ENCODE measurements around the gene NCEH1.

NCEH1 gene

GRCh38 chr3:172680684-172681083 is 30.2 kb downstream of the NCEH1 start:
- TF ChIP-seq GLIS3 (CRISPR knock-in tag; IDR thresholded peaks at IDR 0.05) (no peak), CSDC2 (CRISPR knock-in tag; IDR thresholded peaks at IDR 0.05) (no peak), ZC3H10 (CRISPR knock-in tag; IDR thresholded peaks at IDR 0.05) (no peak), TCF4 (CRISPR knock-in tag; IDR thresholded peaks at IDR 0.05; ENCODE audit: borderline replicate concordance) (no peak), ZFP30 (CRISPR knock-in tag; IDR thresholded peaks at IDR 0.05) (no peak), BACH2 (CRISPR knock-in tag; IDR thresholded peaks at IDR 0.05; ENCODE audit: borderline replicate concordance) (no peak), ARNTL (CRISPR knock-in tag; IDR thresholded peaks at IDR 0.05; ENCODE audit: borderline replicate concordance, low read depth) (no peak)
- TF ChIP-seq, protein P1, sequence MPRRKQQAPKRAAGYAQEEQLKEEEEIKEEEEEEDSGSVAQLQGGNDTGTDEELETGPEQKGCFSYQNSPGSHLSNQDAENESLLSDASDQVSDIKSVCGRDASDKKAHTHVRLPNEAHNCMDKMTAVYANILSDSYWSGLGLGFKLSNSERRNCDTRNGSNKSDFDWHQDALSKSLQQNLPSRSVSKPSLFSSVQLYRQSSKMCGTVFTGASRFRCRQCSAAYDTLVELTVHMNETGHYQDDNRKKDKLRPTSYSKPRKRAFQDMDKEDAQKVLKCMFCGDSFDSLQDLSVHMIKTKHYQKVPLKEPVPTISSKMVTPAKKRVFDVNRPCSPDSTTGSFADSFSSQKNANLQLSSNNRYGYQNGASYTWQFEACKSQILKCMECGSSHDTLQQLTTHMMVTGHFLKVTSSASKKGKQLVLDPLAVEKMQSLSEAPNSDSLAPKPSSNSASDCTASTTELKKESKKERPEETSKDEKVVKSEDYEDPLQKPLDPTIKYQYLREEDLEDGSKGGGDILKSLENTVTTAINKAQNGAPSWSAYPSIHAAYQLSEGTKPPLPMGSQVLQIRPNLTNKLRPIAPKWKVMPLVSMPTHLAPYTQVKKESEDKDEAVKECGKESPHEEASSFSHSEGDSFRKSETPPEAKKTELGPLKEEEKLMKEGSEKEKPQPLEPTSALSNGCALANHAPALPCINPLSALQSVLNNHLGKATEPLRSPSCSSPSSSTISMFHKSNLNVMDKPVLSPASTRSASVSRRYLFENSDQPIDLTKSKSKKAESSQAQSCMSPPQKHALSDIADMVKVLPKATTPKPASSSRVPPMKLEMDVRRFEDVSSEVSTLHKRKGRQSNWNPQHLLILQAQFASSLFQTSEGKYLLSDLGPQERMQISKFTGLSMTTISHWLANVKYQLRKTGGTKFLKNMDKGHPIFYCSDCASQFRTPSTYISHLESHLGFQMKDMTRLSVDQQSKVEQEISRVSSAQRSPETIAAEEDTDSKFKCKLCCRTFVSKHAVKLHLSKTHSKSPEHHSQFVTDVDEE (CRISPR knock-in tag; IDR thresholded peaks at IDR 0.05) = no peak
- ATAC-seq = no peak

- no peak for TF ChIP-seq PPARA (CRISPR knock-in tag; IDR thresholded peaks at IDR 0.05; ENCODE audit: borderline replicate concordance)
- TF ChIP-seq ESRRG (CRISPR knock-in tag; IDR thresholded peaks at IDR 0.05) = no peak
- TF ChIP-seq, protein P2, sequence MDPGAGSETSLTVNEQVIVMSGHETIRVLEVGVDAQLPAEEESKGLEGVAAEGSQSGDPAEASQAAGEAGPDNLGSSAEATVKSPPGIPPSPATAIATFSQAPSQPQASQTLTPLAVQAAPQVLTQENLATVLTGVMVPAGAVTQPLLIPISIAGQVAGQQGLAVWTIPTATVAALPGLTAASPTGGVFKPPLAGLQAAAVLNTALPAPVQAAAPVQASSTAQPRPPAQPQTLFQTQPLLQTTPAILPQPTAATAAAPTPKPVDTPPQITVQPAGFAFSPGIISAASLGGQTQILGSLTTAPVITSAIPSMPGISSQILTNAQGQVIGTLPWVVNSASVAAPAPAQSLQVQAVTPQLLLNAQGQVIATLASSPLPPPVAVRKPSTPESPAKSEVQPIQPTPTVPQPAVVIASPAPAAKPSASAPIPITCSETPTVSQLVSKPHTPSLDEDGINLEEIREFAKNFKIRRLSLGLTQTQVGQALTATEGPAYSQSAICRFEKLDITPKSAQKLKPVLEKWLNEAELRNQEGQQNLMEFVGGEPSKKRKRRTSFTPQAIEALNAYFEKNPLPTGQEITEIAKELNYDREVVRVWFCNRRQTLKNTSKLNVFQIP (CRISPR knock-in tag; IDR thresholded peaks at IDR 0.05; ENCODE audit: borderline replicate concordance, low read depth) = no peak
- TF ChIP-seq ZNF70 (CRISPR knock-in tag; IDR thresholded peaks at IDR 0.05) = no peak
- TF ChIP-seq TOX (CRISPR knock-in tag; IDR thresholded peaks at IDR 0.05; ENCODE audit: borderline replicate concordance) = no peak
- no peak for TF ChIP-seq ZFP3 (CRISPR knock-in tag; IDR thresholded peaks at IDR 0.05)
- TF ChIP-seq ZNF8 (CRISPR knock-in tag; IDR thresholded peaks at IDR 0.05) = no peak
- no peak for ATAC-seq
Measured at GRCh38 chr3:172679599-172679998, 31.3 kb downstream of the NCEH1 start.

DNA sequence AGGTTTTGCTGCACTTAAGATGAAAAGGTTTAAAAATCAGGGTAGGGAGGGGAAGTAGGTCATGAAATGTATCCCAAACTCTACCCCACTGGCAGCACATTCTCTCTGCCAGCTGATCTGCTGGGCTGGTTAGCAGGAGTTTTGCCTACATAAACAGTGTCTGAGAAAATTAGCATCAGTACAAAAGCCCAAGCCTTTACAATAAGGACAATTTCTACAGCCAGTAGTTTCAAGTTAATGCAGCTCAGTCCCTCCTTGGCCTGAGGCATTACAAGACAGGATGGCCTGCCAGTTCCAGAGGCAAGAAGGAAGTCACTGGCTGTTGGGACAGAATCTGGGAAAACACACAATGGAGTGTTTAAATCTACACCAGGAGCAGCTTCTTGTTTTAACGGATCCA is 32.8 kb downstream of the NCEH1 start:
- no peak for ATAC-seq
- TF ChIP-seq CREB5 (CRISPR knock-in tag; IDR thresholded peaks at IDR 0.05; ENCODE audit: low read depth) (no peak), ISL1 (CRISPR knock-in tag; IDR thresholded peaks at IDR 0.05) (no peak), TOX (CRISPR knock-in tag; IDR thresholded peaks at IDR 0.05; ENCODE audit: borderline replicate concordance) (no peak), ZNF70 (CRISPR knock-in tag; IDR thresholded peaks at IDR 0.05) (no peak), ZFP30 (CRISPR knock-in tag; IDR thresholded peaks at IDR 0.05) (no peak), ZC3H10 (CRISPR knock-in tag; IDR thresholded peaks at IDR 0.05) (no peak), CSDC2 (CRISPR knock-in tag; IDR thresholded peaks at IDR 0.05) (no peak), GLIS3 (CRISPR knock-in tag; IDR thresholded peaks at IDR 0.05) (no peak), ZFP3 (CRISPR knock-in tag; IDR thresholded peaks at IDR 0.05) (no peak), TCF4 (CRISPR knock-in tag; IDR thresholded peaks at IDR 0.05; ENCODE audit: borderline replicate concordance) (no peak), ESRRG (CRISPR knock-in tag; IDR thresholded peaks at IDR 0.05) (no peak)
- TF ChIP-seq, protein P3, sequence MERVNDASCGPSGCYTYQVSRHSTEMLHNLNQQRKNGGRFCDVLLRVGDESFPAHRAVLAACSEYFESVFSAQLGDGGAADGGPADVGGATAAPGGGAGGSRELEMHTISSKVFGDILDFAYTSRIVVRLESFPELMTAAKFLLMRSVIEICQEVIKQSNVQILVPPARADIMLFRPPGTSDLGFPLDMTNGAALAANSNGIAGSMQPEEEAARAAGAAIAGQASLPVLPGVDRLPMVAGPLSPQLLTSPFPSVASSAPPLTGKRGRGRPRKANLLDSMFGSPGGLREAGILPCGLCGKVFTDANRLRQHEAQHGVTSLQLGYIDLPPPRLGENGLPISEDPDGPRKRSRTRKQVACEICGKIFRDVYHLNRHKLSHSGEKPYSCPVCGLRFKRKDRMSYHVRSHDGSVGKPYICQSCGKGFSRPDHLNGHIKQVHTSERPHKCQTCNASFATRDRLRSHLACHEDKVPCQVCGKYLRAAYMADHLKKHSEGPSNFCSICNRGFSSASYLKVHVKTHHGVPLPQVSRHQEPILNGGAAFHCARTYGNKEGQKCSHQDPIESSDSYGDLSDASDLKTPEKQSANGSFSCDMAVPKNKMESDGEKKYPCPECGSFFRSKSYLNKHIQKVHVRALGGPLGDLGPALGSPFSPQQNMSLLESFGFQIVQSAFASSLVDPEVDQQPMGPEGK (CRISPR knock-in tag; IDR thresholded peaks at IDR 0.05; ENCODE audit: borderline replicate concordance) = no peak

DNA sequence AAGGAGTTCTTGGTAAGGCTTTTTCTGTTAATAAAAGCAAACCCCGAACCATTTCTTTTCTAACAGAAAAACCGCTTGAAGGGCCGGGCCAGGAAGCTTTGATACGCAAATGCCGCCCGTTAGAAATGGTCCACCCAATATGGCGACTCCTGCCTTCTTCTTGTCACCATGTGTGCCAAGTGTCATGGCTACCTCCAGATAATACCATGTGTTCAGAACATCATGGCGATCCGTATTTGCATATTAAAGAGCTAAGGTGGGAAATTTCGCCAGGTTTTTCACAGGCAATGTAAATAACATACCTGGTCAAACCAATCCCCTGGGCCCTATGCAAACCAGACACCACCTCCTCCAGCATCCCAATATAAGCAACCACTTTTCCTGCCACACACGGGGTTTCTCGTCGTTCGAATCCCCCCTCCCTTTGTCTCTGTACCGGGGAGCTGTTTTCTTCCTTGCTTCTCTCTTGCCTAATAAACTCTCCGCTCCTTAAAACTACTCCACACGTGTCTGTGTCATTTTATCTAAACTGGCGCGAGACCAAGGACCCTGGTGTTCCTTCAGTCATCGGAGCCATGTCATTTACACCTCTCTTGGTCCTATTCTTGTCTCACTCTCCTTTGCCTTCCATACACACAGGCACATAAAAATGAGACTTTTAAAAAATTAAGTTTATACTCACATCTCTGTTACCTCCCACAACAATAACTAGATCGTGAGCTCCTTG is 34.5 kb downstream of the NCEH1 start:
- no peak for ATAC-seq
- TF ChIP-seq PPARA (CRISPR knock-in tag; IDR thresholded peaks at IDR 0.05; ENCODE audit: borderline replicate concordance) (no peak), TCF4 (CRISPR knock-in tag; IDR thresholded peaks at IDR 0.05; ENCODE audit: borderline replicate concordance) (no peak), CSDC2 (CRISPR knock-in tag; IDR thresholded peaks at IDR 0.05) (no peak), ZC3H10 (CRISPR knock-in tag; IDR thresholded peaks at IDR 0.05) (no peak), ZFP30 (CRISPR knock-in tag; IDR thresholded peaks at IDR 0.05) (no peak), ZNF8 (CRISPR knock-in tag; IDR thresholded peaks at IDR 0.05) (no peak), ESRRG (CRISPR knock-in tag; IDR thresholded peaks at IDR 0.05) (no peak), SNAI2 (CRISPR knock-in tag; IDR thresholded peaks at IDR 0.05) (no peak), CREB5 (CRISPR knock-in tag; IDR thresholded peaks at IDR 0.05; ENCODE audit: low read depth) (no peak), ZNF70 (CRISPR knock-in tag; IDR thresholded peaks at IDR 0.05) (no peak), TOX (CRISPR knock-in tag; IDR thresholded peaks at IDR 0.05; ENCODE audit: borderline replicate concordance) (no peak)
- TF ChIP-seq, protein P1 (CRISPR knock-in tag; IDR thresholded peaks at IDR 0.05) = no peak
- TF ChIP-seq, protein P4, sequence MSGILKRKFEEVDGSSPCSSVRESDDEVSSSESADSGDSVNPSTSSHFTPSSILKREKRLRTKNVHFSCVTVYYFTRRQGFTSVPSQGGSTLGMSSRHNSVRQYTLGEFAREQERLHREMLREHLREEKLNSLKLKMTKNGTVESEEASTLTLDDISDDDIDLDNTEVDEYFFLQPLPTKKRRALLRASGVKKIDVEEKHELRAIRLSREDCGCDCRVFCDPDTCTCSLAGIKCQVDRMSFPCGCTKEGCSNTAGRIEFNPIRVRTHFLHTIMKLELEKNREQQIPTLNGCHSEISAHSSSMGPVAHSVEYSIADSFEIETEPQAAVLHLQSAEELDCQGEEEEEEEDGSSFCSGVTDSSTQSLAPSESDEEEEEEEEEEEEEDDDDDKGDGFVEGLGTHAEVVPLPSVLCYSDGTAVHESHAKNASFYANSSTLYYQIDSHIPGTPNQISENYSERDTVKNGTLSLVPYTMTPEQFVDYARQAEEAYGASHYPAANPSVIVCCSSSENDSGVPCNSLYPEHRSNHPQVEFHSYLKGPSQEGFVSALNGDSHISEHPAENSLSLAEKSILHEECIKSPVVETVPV (CRISPR knock-in tag; IDR thresholded peaks at IDR 0.05) = no peak

Data from SK-N-SH treated with all-trans-retinoic acid at 6 μM for 48 hours (cell line).